ENCODE measurements around the gene SLC13A5. TPM values are rescaled to one million over a fixed set of nuclear protein-coding genes. Genes with fewer than 3 reads are reported as not detected.

SLC13A5 gene
- polyA plus RNA-seq, 1 of the 3 experiments (the other 2 are of a cell fraction), result not detected

DNA sequence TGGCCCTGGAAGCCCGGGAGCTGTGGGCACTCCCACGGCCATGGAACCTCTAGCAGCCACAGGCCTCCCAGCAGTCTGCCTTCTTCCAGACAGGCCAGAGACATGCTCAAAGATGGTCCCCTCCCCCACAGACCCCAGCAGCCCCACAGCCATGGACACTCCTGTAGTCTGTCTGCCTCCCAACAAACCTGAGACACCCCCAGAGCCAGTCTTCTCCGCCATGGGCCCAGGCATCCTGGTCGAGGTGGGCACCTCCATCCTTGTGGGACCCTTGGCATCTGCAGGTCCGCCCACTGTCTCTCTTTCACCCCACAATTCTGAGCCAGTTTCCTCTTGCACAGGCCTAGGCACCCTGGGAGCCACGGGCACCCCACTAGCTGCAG, 75.7 kb downstream of the SLC13A5 start:
- CTCF ChIA-PET, result no interaction called here
- H3K79me2 ChIP-seq (ENCODE audit: insufficient read depth), result peaks cover 40% of the 10 kb centered on the region
- WGBS (ENCODE audit: low lambda C conversion rate), result 93% methylated on average over 4 of the region's 6 CpGs

DNA sequence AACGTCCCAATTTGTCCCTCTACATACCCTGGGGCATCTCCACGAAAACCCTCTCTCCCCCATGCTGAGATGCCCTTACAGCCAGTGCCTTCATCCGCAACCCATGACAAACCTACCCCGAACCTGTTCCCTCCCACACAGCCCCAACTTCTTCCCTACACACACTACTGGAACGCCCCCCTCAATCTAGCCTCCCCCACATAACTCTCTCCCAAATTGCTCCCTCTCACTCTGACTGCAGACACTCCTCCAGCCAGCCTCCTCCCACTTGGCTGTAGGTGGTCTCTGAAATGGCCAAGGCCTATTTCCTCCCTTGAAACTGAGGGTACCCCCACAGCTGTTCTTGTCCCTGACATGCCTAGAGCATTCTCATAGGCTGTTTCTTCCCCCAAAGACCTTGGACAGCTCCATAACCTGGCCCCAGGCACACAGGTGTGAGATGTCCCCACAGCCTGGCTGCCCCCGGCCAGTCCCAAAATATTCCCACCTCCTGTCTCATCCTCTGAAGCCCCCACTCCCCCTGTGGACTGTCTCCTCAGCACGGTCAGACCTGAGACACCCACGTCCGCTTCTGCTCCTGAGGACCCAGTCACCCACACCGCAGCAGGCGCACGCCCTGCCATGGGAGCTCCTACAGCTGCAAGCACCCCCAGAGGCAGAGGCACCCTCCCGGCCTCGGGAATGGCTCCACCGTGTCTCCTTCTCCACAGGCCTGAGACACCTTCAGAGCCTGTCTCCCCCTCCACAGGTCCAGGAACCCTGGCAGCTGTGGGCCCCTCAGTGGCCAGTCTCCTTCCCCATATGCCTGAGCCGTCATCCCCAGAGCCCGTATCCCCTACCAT, 76.3 kb downstream of the SLC13A5 start:
- ChIA-PET POLR2A (no interaction called here), CTCF (interaction anchor here (1.1 kb wide), 1 partner anchor 16 kb away, joined by 3 read pairs; no protein-coding TSS in a partner anchor)
- Histone ChIP-seq H3K4me2 (no peak overlapping the region), H3K4me3 (ENCODE audit: low read depth in 2 of 2, low read length in 1 of 2) (no peak overlapping the region), H3K36me3 (replicated peaks in 1 of 2; ENCODE audit: control insufficient read depth in 1 of 2, insufficient read depth in 2 of 2, low read length in 1 of 2) (peaks cover 31 to 33% of the 10 kb centered on the region in 2 experiments), H3K4me1 (ENCODE audit: control insufficient read depth in 1 of 2, insufficient read depth in 2 of 2, low read depth in 1 of 2, low read length in 1 of 2) (peaks cover 3 to 11% of the 10 kb centered on the region in 2 experiments; a peak in 2 of 4 replicates), H3K27me3 (ENCODE audit: insufficient read depth) (no peaks in the 10 kb centered on the region), H3F3A (replicated peaks; ENCODE audit: insufficient read depth) (peaks cover 7% of the 10 kb centered on the region), H2AFZ (ENCODE audit: low read depth) (no peak overlapping the region), H3K9ac (no peak overlapping the region), H3K27ac (ENCODE audit: low read depth in 2 of 2, low read length in 1 of 2) (no peak overlapping the region), H3K9me3 (no peaks in the 10 kb centered on the region), H3K9me2 (no peaks in the 10 kb centered on the region), H4K20me1 (ENCODE audit: insufficient read depth) (no peaks in the 10 kb centered on the region), H3K79me2 (ENCODE audit: insufficient read depth) (peaks cover 34% of the 10 kb centered on the region)
- WGBS (ENCODE audit: low lambda C conversion rate), result 92% methylated on average over 15 of the region's 17 CpGs
- no peak for DNase-seq
- TF ChIP-seq, protein P1, sequence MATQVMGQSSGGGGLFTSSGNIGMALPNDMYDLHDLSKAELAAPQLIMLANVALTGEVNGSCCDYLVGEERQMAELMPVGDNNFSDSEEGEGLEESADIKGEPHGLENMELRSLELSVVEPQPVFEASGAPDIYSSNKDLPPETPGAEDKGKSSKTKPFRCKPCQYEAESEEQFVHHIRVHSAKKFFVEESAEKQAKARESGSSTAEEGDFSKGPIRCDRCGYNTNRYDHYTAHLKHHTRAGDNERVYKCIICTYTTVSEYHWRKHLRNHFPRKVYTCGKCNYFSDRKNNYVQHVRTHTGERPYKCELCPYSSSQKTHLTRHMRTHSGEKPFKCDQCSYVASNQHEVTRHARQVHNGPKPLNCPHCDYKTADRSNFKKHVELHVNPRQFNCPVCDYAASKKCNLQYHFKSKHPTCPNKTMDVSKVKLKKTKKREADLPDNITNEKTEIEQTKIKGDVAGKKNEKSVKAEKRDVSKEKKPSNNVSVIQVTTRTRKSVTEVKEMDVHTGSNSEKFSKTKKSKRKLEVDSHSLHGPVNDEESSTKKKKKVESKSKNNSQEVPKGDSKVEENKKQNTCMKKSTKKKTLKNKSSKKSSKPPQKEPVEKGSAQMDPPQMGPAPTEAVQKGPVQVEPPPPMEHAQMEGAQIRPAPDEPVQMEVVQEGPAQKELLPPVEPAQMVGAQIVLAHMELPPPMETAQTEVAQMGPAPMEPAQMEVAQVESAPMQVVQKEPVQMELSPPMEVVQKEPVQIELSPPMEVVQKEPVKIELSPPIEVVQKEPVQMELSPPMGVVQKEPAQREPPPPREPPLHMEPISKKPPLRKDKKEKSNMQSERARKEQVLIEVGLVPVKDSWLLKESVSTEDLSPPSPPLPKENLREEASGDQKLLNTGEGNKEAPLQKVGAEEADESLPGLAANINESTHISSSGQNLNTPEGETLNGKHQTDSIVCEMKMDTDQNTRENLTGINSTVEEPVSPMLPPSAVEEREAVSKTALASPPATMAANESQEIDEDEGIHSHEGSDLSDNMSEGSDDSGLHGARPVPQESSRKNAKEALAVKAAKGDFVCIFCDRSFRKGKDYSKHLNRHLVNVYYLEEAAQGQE (IDR thresholded peaks at IDR 0.05; ENCODE audit: low read depth, low read length), result peak; percentile 76
- no peak for TF ChIP-seq GABPA (IDR thresholded peaks at IDR 0.05; ENCODE audit: low read depth)

More for the DNA sequence above, 75.7 kb downstream of the SLC13A5 start:
- Histone ChIP-seq H3K27me3 (ENCODE audit: insufficient read depth) (no peaks in the 10 kb centered on the region), H3K4me2 (no peak overlapping the region), H3K4me1 (ENCODE audit: control insufficient read depth in 1 of 2, insufficient read depth in 2 of 2, low read depth in 1 of 2, low read length in 1 of 2) (peaks cover 9 to 14% of the 10 kb centered on the region in 2 experiments; a peak in 2 of 4 replicates), H2AFZ (ENCODE audit: low read depth) (no peak overlapping the region), H3K27ac (ENCODE audit: low read depth in 2 of 2, low read length in 1 of 2) (no peak overlapping the region), H3K36me3 (replicated peaks in 1 of 2; ENCODE audit: control insufficient read depth in 1 of 2, insufficient read depth in 2 of 2, low read length in 1 of 2) (peaks cover 31% of the 10 kb centered on the region in 2 experiments), H4K20me1 (ENCODE audit: insufficient read depth) (no peaks in the 10 kb centered on the region), H3K9me2 (no peaks in the 10 kb centered on the region), H3F3A (replicated peaks; ENCODE audit: insufficient read depth) (peaks cover 7% of the 10 kb centered on the region), H3K9ac (no peak overlapping the region), H3K9me3 (no peaks in the 10 kb centered on the region), H3K4me3 (ENCODE audit: low read depth in 2 of 2, low read length in 1 of 2) (no peak overlapping the region)
- POLR2A ChIA-PET, result no interaction called here
- no peak for TF ChIP-seq NFIC (IDR thresholded peaks at IDR 0.05; ENCODE audit: borderline replicate concordance)
- TF ChIP-seq TEAD4 (IDR thresholded peaks at IDR 0.05; ENCODE audit: borderline replicate concordance, insufficient read depth), result no peak
- TF ChIP-seq RAD21 (IDR thresholded peaks at IDR 0.05; ENCODE audit: low read length), result no peak
- TF ChIP-seq TCF12 (IDR thresholded peaks at IDR 0.05), result no peak
- no peak for TF ChIP-seq RXRA (IDR thresholded peaks at IDR 0.05; ENCODE audit: borderline replicate concordance, low read depth)
- no peak for TF ChIP-seq NRF1 (IDR thresholded peaks at IDR 0.05; ENCODE audit: low read depth, low read length)
- TF ChIP-seq EZH2phosphoT487 (IDR thresholded peaks at IDR 0.05; ENCODE audit: borderline replicate concordance, low read depth), result no peak
- no peak for TF ChIP-seq GABPA (IDR thresholded peaks at IDR 0.05; ENCODE audit: low read depth)
- no peak for TF ChIP-seq SMC3 (IDR thresholded peaks at IDR 0.05; ENCODE audit: low read depth, low read length)
- no peak for TF ChIP-seq MEF2A (IDR thresholded peaks at IDR 0.05; ENCODE audit: borderline replicate concordance, low read depth)
- no peak for TF ChIP-seq FOXJ3 (CRISPR knock-in tag; IDR thresholded peaks at IDR 0.05)
- TF ChIP-seq, protein P2, sequence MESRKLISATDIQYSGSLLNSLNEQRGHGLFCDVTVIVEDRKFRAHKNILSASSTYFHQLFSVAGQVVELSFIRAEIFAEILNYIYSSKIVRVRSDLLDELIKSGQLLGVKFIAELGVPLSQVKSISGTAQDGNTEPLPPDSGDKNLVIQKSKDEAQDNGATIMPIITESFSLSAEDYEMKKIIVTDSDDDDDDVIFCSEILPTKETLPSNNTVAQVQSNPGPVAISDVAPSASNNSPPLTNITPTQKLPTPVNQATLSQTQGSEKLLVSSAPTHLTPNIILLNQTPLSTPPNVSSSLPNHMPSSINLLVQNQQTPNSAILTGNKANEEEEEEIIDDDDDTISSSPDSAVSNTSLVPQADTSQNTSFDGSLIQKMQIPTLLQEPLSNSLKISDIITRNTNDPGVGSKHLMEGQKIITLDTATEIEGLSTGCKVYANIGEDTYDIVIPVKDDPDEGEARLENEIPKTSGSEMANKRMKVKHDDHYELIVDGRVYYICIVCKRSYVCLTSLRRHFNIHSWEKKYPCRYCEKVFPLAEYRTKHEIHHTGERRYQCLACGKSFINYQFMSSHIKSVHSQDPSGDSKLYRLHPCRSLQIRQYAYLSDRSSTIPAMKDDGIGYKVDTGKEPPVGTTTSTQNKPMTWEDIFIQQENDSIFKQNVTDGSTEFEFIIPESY (IDR thresholded peaks at IDR 0.05; ENCODE audit: borderline replicate concordance, low read depth), result no peak
- TF ChIP-seq, protein P3, sequence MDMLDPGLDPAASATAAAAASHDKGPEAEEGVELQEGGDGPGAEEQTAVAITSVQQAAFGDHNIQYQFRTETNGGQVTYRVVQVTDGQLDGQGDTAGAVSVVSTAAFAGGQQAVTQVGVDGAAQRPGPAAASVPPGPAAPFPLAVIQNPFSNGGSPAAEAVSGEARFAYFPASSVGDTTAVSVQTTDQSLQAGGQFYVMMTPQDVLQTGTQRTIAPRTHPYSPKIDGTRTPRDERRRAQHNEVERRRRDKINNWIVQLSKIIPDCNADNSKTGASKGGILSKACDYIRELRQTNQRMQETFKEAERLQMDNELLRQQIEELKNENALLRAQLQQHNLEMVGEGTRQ (IDR thresholded peaks at IDR 0.05; ENCODE audit: borderline replicate concordance, low read depth, low read length), result no peak
- no peak for TF ChIP-seq JUND (IDR thresholded peaks at IDR 0.05)
- TF ChIP-seq, protein P4, sequence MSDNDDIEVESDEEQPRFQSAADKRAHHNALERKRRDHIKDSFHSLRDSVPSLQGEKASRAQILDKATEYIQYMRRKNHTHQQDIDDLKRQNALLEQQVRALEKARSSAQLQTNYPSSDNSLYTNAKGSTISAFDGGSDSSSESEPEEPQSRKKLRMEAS (IDR thresholded peaks at IDR 0.05; ENCODE audit: low read depth), result no peak
- TF ChIP-seq FOSL2 (IDR thresholded peaks at IDR 0.05; ENCODE audit: borderline replicate concordance, low read depth), result no peak
- no peak for TF ChIP-seq RFX5 (IDR thresholded peaks at IDR 0.05; ENCODE audit: low read length)
- TF ChIP-seq EP300 (IDR thresholded peaks at IDR 0.05; ENCODE audit: borderline replicate concordance in 1 of 2, low read depth in 1 of 2, low read length in 1 of 2), result no peak
- DNase-seq, result no peak

Data from SK-N-SH (cell line).